IMR-90 (cell line): ENCODE measurements around the gene PLPP6. TPM values are rescaled to one million over a fixed set of nuclear protein-coding genes. Genes with fewer than 3 reads are reported as not detected.
"Not testable (repeated sequence)": the region's sequence is repeated elsewhere in the genome, so short reads cannot be mapped to it uniquely, and the experiment has no call there.

ENCODE experiments used
- ATAC-seq: fragments of 200-7000 bp; cut with Tn5 transposase; 2 replicates; pipeline ENCODE4 v1.9.1; 2020; ENCODE audit warnings: low read depth, mild to moderate bottlenecking, moderate library complexity
- BruUV-seq: library from RNA; stranded (reverse); fragments of 400-500 nt; replicated peaks from 2 replicates; lab custom pipeline; 2021; lab: Mats Ljungman, UMichigan
- CTCF ChIA-PET: fragments of 300-600 bp; formaldehyde crosslinking; extraction: SDS; loops from one replicate; lab custom pipeline; 2021; ENCODE audit warnings: antibody characterized with exemption; lab: Yijun Ruan, JAX
- POLR2A ChIA-PET: fragments of 300-600 bp; sonication (Branson Sonifier 250); formaldehyde crosslinking; loops from one replicate; lab custom pipeline; 2022; ENCODE audit warnings: antibody characterized with exemption; ENCODE audit not compliant: unreplicated experiment; lab: Charles Lee
- DNase-seq: peaks from one replicate; pipeline ENCODE4 v3.0.0; 2013
- H2AFZ ChIP-seq: replicated peaks from 2 replicates; pipeline ENCODE3; 2013; ENCODE audit warnings: low read length, mild to moderate bottlenecking; ENCODE audit not compliant: poor library complexity
- H2AK5ac ChIP-seq: 2 replicates; pipeline ENCODE4 v1.6.1; 2013; ENCODE audit warnings: low read depth, low read length, inconsistent platforms
- H2AK9ac ChIP-seq: replicated peaks from 2 replicates; pipeline ENCODE3; 2013; ENCODE audit warnings: mild to moderate bottlenecking, low read depth, low read length, moderate library complexity; ENCODE audit not compliant: poor library complexity
- H2BK120ac ChIP-seq: 2 replicates; pipeline ENCODE4 v1.6.1; 2013; ENCODE audit warnings: low read depth, low read length, inconsistent platforms
- H2BK15ac ChIP-seq: 3 replicates; pipeline ENCODE4 v1.6.1; 2013; ENCODE audit warnings: low read depth, low read length, inconsistent platforms
- H2BK20ac ChIP-seq: 2 replicates; pipeline ENCODE4 v1.6.1; 2013; ENCODE audit warnings: low read depth, mild to moderate bottlenecking, inconsistent platforms, low read length, moderate library complexity
- H2BK5ac ChIP-seq: 2 replicates; pipeline ENCODE4 v1.6.1; 2013; ENCODE audit warnings: mild to moderate bottlenecking, low read depth, low read length, inconsistent platforms; ENCODE audit not compliant: poor library complexity, severe bottlenecking
- H3K14ac ChIP-seq: replicated peaks from 2 replicates; pipeline ENCODE4 v1.6.1; 2013; ENCODE audit warnings: low read depth, low read length, inconsistent platforms
- H3K18ac ChIP-seq: 2 replicates; pipeline ENCODE4 v1.6.1; 2013; ENCODE audit warnings: low read depth, low read length, control low read depth
- H3K23ac ChIP-seq: 2 replicates; pipeline ENCODE4 v1.6.1; 2013; ENCODE audit warnings: low read depth, low read length, inconsistent platforms
- H3K27ac ChIP-seq: 2 replicates; pipeline ENCODE4 v1.5.1; 2013; ENCODE audit warnings: mild to moderate bottlenecking, control low read depth, low read length; ENCODE audit not compliant: insufficient read depth
- H3K27me3 ChIP-seq: 2 replicates; pipeline ENCODE4 v1.6.1; 2013; ENCODE audit warnings: low read length; ENCODE audit not compliant: control insufficient read depth, insufficient read depth
- H3K36me3 ChIP-seq: 2 replicates; pipeline ENCODE4 v1.6.1; 2013; ENCODE audit warnings: low read length, mixed read lengths; ENCODE audit not compliant: control insufficient read depth, insufficient read depth
- H3K4ac ChIP-seq: 2 replicates; pipeline ENCODE4 v1.6.1; 2013; ENCODE audit warnings: low read depth, low read length, inconsistent platforms
- H3K4me1 ChIP-seq: 2 replicates; pipeline ENCODE4 v1.6.1; 2013; ENCODE audit warnings: low read length, mixed read lengths; ENCODE audit not compliant: control insufficient read depth, insufficient read depth
- H3K4me2 ChIP-seq: 2 replicates; pipeline ENCODE4 v1.6.1; 2013; ENCODE audit warnings: low read depth, mild to moderate bottlenecking, control low read depth, low read length, moderate library complexity
- H3K4me3 ChIP-seq: 2 replicates; pipeline ENCODE4 v1.5.1; 2013; ENCODE audit warnings: low read depth, mild to moderate bottlenecking, control low read depth, low read length, moderate library complexity; ENCODE audit not compliant: insufficient read depth
- H3K56ac ChIP-seq: 2 replicates; pipeline ENCODE4 v1.6.1; 2013; ENCODE audit warnings: low read length, inconsistent platforms; ENCODE audit not compliant: insufficient read depth; ENCODE audit errors: extremely low read depth
- H3K79me1 ChIP-seq, 2 experiments: 2 replicates each; pipeline ENCODE4 v1.6.1; 2013; ENCODE audit warnings: low read length in 2 of 2, inconsistent platforms in 1 of 2, low read depth in 1 of 2
- H3K9ac ChIP-seq: 2 replicates; pipeline ENCODE4 v1.6.1; 2013; ENCODE audit warnings: low read depth, low read length, control low read depth
- H3K9me1 ChIP-seq: 2 replicates; pipeline ENCODE4 v1.6.1; 2013; ENCODE audit warnings: low read length, inconsistent platforms; ENCODE audit not compliant: insufficient read depth
- H3K9me3 ChIP-seq: 2 replicates; pipeline ENCODE4 v1.6.1; 2013; ENCODE audit warnings: low read length; ENCODE audit not compliant: control insufficient read depth, insufficient read depth
- H4K20me1 ChIP-seq: 2 replicates; pipeline ENCODE4 v1.6.1; 2013; ENCODE audit warnings: low read length, inconsistent platforms; ENCODE audit not compliant: insufficient read depth
- H4K5ac ChIP-seq: 2 replicates; pipeline ENCODE4 v1.6.1; 2013; ENCODE audit warnings: mild to moderate bottlenecking, low read depth, low read length, control low read depth
- H4K8ac ChIP-seq, 2 experiments: 2 replicates each; pipeline ENCODE4 v1.6.1; 2013; ENCODE audit warnings: low read depth in 2 of 2, low read length in 2 of 2, control low read depth in 1 of 2, inconsistent platforms in 1 of 2
- H4K91ac ChIP-seq: 2 replicates; pipeline ENCODE4 v1.6.1; 2013; ENCODE audit warnings: low read depth, low read length, inconsistent platforms; ENCODE audit not compliant: insufficient read depth
- WGBS, 2 experiments: methylation state at CpG; one replicate each; pipeline versions ENCODE4 v1.1.5 to v1.1.7; 2013; ENCODE audit warnings: missing lambda C conversion rate in 2 of 2; ENCODE audit not compliant: insufficient read length in 1 of 2; ENCODE audit errors: extremely low coverage in 2 of 2; 5-methylcytosine and 5-hydroxymethylcytosine counted together
- dilution Hi-C: fragments of 300-500 bp; cut with HindIII; formaldehyde crosslinking; loops from one replicate; pipeline ENCODE4 v1.14.3; 2018; ENCODE audit warnings: low sequenced_read_pairs; ENCODE audit not compliant: unreplicated experiment
- in situ Hi-C: fragments of 300-500 bp; cut with MboI; formaldehyde crosslinking; loops from 3 replicates; pipeline ENCODE4 v1.14.3; 2019; ENCODE audit warnings: low sequenced_read_pairs, inconsistent platforms, mixed read lengths
- intact Hi-C: fragments of 100-400 bp; cut with micrococcal nuclease; formaldehyde crosslinking; loops from 2 replicates; pipeline ENCODE4 v1.10.0; 2022
- polyA plus RNA-seq, 3 experiments: library from polyadenylated mRNA; depleted of rRNA; stranded (reverse); fragments of >200 nt; gene quantifications; 2 replicates each; pipeline ENCODE4 v1.2.3, GENCODE V29; 2012; ENCODE audit warnings: low replicate concordance in 1 of 3
- total RNA-seq: library from RNA; depleted of rRNA; stranded (reverse); fragments of >200 nt; gene quantifications from 2 replicates; pipeline ENCODE4 v1.2.3, GENCODE V29; 2012

The PLPP6 gene
- total and polyA plus RNA-seq, 2 of the 4 experiments (the other 2 are of a cell fraction), result 3.4 to 5.9 TPM

GRCh38 chr9:4660665-4661064 is 1.4 kb upstream of the PLPP6 start:
- not testable (repeated sequence) for H3K4me2 ChIP-seq, DNase-seq

More at GRCh38 chr9:4660665-4661064, 1.4 kb upstream of the PLPP6 start:
- H3K23ac ChIP-seq, H2AK5ac ChIP-seq, H4K91ac ChIP-seq, dilution Hi-C loops, H3K36me3 ChIP-seq, POLR2A ChIA-PET, H3K27ac ChIP-seq, BruUV-seq, H3K9me3 ChIP-seq, ATAC-seq, H2AFZ ChIP-seq, H3K9ac ChIP-seq, H3K14ac ChIP-seq, H3K27me3 ChIP-seq, H4K5ac ChIP-seq, H2BK20ac ChIP-seq, H2BK15ac ChIP-seq, H3K4me1 ChIP-seq, H4K8ac ChIP-seq, H2BK120ac ChIP-seq, H3K56ac ChIP-seq, H4K20me1 ChIP-seq, H2BK5ac ChIP-seq, in situ Hi-C loops, CTCF ChIA-PET, H3K9me1 ChIP-seq, H3K4me3 ChIP-seq, H3K4ac ChIP-seq, H2AK9ac ChIP-seq, H3K18ac ChIP-seq: not testable (repeated sequence)
- no CpG with 5 or more reads among the region's 5 CpGs for WGBS, 2 experiments
- H3K79me1 ChIP-seq, result peaks cover 9 to 14% of the 10 kb centered on the region in 2 experiments; a peak in 3 of 4 replicates
- intact Hi-C loops, result loop anchor here (10.0 kb wide), 1 partner anchor 346 kb away; no protein-coding TSS in a partner anchor
